ENCODE measurements around the gene LUZP1. TPM values are rescaled to one million over a fixed set of nuclear protein-coding genes. Genes with fewer than 3 reads are reported as not detected.

The LUZP1 gene
- total RNA-seq, 1 experiment from 2014 or later, result 22.4 TPM

GRCh38 chr1:23185381-23185780 is 16.7 kb upstream of the LUZP1 start:
- TF ChIP-seq ZNF274 (IDR thresholded peaks at IDR 0.05; ENCODE audit: low read depth, low read length), result no peak
- TF ChIP-seq CEBPB (IDR thresholded peaks at IDR 0.05; ENCODE audit: low read depth), result no peak
- TF ChIP-seq SIN3A (IDR thresholded peaks at IDR 0.05; ENCODE audit: low read depth), result no peak
- TF ChIP-seq TCF7L2 (IDR thresholded peaks at IDR 0.05; ENCODE audit: borderline replicate concordance, extremely low read depth, insufficient read depth, insufficient read length), result no peak
- TF ChIP-seq, protein P1, sequence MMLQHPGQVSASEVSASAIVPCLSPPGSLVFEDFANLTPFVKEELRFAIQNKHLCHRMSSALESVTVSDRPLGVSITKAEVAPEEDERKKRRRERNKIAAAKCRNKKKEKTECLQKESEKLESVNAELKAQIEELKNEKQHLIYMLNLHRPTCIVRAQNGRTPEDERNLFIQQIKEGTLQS (IDR thresholded peaks at IDR 0.05), result no peak
- no peak for TF ChIP-seq ZFX (IDR thresholded peaks at IDR 0.05)
- TF ChIP-seq CBX3 (IDR thresholded peaks at IDR 0.05; ENCODE audit: low read depth), result no peak
- TF ChIP-seq MAX (IDR thresholded peaks at IDR 0.05), result no peak
- no peak for TF ChIP-seq FOSL1 (IDR thresholded peaks at IDR 0.05; ENCODE audit: low read depth)
- TF ChIP-seq POLR2AphosphoS5 (IDR thresholded peaks at IDR 0.05; ENCODE audit: low read depth, low read length), result no peak
- no peak for TF ChIP-seq YY1 (IDR thresholded peaks at IDR 0.05; ENCODE audit: extremely low read depth, insufficient replicate concordance, low read depth, low read length)
- TF ChIP-seq, protein P2, sequence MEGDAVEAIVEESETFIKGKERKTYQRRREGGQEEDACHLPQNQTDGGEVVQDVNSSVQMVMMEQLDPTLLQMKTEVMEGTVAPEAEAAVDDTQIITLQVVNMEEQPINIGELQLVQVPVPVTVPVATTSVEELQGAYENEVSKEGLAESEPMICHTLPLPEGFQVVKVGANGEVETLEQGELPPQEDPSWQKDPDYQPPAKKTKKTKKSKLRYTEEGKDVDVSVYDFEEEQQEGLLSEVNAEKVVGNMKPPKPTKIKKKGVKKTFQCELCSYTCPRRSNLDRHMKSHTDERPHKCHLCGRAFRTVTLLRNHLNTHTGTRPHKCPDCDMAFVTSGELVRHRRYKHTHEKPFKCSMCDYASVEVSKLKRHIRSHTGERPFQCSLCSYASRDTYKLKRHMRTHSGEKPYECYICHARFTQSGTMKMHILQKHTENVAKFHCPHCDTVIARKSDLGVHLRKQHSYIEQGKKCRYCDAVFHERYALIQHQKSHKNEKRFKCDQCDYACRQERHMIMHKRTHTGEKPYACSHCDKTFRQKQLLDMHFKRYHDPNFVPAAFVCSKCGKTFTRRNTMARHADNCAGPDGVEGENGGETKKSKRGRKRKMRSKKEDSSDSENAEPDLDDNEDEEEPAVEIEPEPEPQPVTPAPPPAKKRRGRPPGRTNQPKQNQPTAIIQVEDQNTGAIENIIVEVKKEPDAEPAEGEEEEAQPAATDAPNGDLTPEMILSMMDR (IDR thresholded peaks at IDR 0.05 in 2 of 3, conservative IDR thresholded peaks at IDR 0.05 in 1 of 3; ENCODE audit: borderline replicate concordance in 1 of 3, insufficient read depth in 1 of 3, low read depth in 2 of 3, low read length in 2 of 3), result no peak
- no peak for TF ChIP-seq SP1 (IDR thresholded peaks at IDR 0.05; ENCODE audit: low read depth)
- no peak for TF ChIP-seq POLR2A (IDR thresholded peaks at IDR 0.05; ENCODE audit: borderline replicate concordance, extremely low read depth, insufficient read depth, insufficient read length)
- TF ChIP-seq ZBTB33 (IDR thresholded peaks at IDR 0.05; ENCODE audit: extremely low read depth, insufficient replicate concordance, low read length), result no peak
- no peak for TF ChIP-seq EZH2 (IDR thresholded peaks at IDR 0.05)
- TF ChIP-seq JUND (IDR thresholded peaks at IDR 0.05), result no peak
- no peak for TF ChIP-seq EZH2phosphoT487 (IDR thresholded peaks at IDR 0.05; ENCODE audit: borderline replicate concordance)
- TF ChIP-seq SRF (IDR thresholded peaks at IDR 0.05; ENCODE audit: low read depth), result no peak
- no peak for TF ChIP-seq REST (IDR thresholded peaks at IDR 0.05; ENCODE audit: low read depth)
- DNase-seq (ENCODE audit: low read depth, low spot score) (no peak), ATAC-seq (no peak)
- Histone ChIP-seq H3K9me2 (ENCODE audit: insufficient read depth) (no peaks in the 10 kb centered on the region), H3K79me2 (ENCODE audit: insufficient read depth, low read length) (no peaks in the 10 kb centered on the region), H3K4me1 (ENCODE audit: control insufficient read depth in 1 of 2, insufficient read depth in 2 of 2, low read length in 2 of 2) (peaks cover 17 to 27% of the 10 kb centered on the region in 2 experiments), H3K4me3 (replicated peaks in 1 of 2; ENCODE audit: low read depth in 1 of 2, low read length in 2 of 2) (no peak overlapping the region), H2AFZ (ENCODE audit: low read depth, low read length, poor library complexity, severe bottlenecking) (no peak overlapping the region), H4K20me1 (ENCODE audit: insufficient read depth) (no peaks in the 10 kb centered on the region), H3K27ac (ENCODE audit: low read depth, low read length) (no peak overlapping the region), H3K4me2 (ENCODE audit: low read length) (no peak overlapping the region), H3K9me3 (ENCODE audit: control insufficient read depth in 1 of 2, insufficient read depth in 1 of 2, low read depth in 1 of 2, low read length in 2 of 2) (no peaks in the 10 kb centered on the region), H3K27me3 (ENCODE audit: insufficient read depth, low read length) (no peaks in the 10 kb centered on the region), H3K9ac (ENCODE audit: low read length) (no peak overlapping the region), H3K36me3 (ENCODE audit: control insufficient read depth in 1 of 2, insufficient read depth in 2 of 2, low read length in 2 of 2) (no peaks in the 10 kb centered on the region)
- no TSS peak for BruUV-seq (replicated peaks)
- intact Hi-C loops (cut with micrococcal nuclease), result no loop called here
- CTCF ChIA-PET, result interaction anchor here (0.6 to 7.3 kb wide), 26 partner anchors 9 to 354 kb away, joined by 3 to 158 read pairs (median 4); partner anchors contain the start of genes HTR1D and LUZP1
- RAD21 ChIA-PET (ENCODE audit: low non-redundant PET in 1 of 2, low total read pairs in 2 of 2, uncharacterized antibody in 2 of 2, unreplicated experiment in 2 of 2), result interaction anchor here (0.9 to 3.3 kb wide), 9 partner anchors 75 to 210 kb away, joined by 3 to 26 read pairs (median 4); no protein-coding TSS in a partner anchor
- POLR2A ChIA-PET, result interaction anchor here (1.7 kb wide), 1 partner anchor 86 kb away, joined by 9 read pairs; no protein-coding TSS in a partner anchor
